Tibial nerve (tissue), 4 donors: ENCODE results near the gene LAMB1. TPM values are rescaled to one million over a fixed set of nuclear protein-coding genes. Genes with fewer than 3 reads are reported as not detected.

Experiments used
- DNase-seq, 2 donors: peaks; one replicate each; pipeline ENCODE4 v3.0.0-alpha.2; 2019; ENCODE audit warnings: low spot score in 2 of 2
- H3K27ac ChIP-seq, 4 donors: fragments of 200-600 bp; sonication (generic) in 3 of 4; one replicate each; pipeline ENCODE4 v1.5.1; 2017 to 2019; ENCODE audit warnings: mild to moderate bottlenecking in 1 of 4
- H3K27me3 ChIP-seq, 2 donors: fragments of 200-600 bp; sonication (generic) in 1 of 2; one replicate each; pipeline versions ENCODE4 v1.5.1 to v1.6.0; 2017 to 2019
- H3K36me3 ChIP-seq, 3 donors: fragments of 200-600 bp; sonication (generic); one replicate each; pipeline ENCODE4 v1.5.1; 2018 to 2019
- H3K4me1 ChIP-seq, 4 donors: fragments of 200-600 bp; sonication (generic) in 3 of 4; one replicate each; pipeline ENCODE4 v1.5.1; 2017 to 2019
- H3K4me3 ChIP-seq, 4 donors: fragments of 200-600 bp; sonication (generic) in 3 of 4; one replicate each; pipeline ENCODE4 v1.5.1; 2017 to 2019; ENCODE audit warnings: mild to moderate bottlenecking in 1 of 4, moderate library complexity in 1 of 4
- H3K9me3 ChIP-seq, 4 donors: fragments of 200-600 bp; sonication (generic) in 3 of 4; one replicate each; pipeline ENCODE4 v1.5.1; 2017 to 2019
- CTCF ChIP-seq, 5 experiments: fragments of 200-600 bp in 3 of 5; fragments of 450-650 bp in 2 of 5; sonication (generic) in 3 of 5; IDR thresholded peaks; one replicate each; pipeline ENCODE4 v1.5.1; 2016 to 2019; ENCODE audit warnings: antibody characterized with exemption in 5 of 5, mild to moderate bottlenecking in 3 of 5, moderate library complexity in 2 of 5
- EP300 ChIP-seq, 2 donors: sonication (generic); formaldehyde crosslinking; IDR thresholded peaks; one replicate each; pipeline ENCODE4 v1.6.1; 2017; ENCODE audit warnings: antibody characterized with exemption in 2 of 2, mild to moderate bottlenecking in 1 of 2
- POLR2A ChIP-seq, 2 donors: fragments of 450-650 bp; IDR thresholded peaks; one replicate each; pipeline ENCODE4 v1.6.1; 2017; ENCODE audit warnings: antibody characterized with exemption in 2 of 2, mild to moderate bottlenecking in 2 of 2, moderate library complexity in 2 of 2
- WGBS, 2 donors: methylation state at CpG; one replicate each; pipeline ENCODE4 v1.1.5; 2018; 5-methylcytosine and 5-hydroxymethylcytosine counted together
- total RNA-seq, 4 donors: library from RNA; depleted of rRNA; stranded (reverse); fragments of >200 nt; gene quantifications; one replicate each; pipeline ENCODE4 v1.1.0, GENCODE V29; 2016

Gene LAMB1
- total RNA-seq, result 100 to 1,000 TPM; 232 to 563 (median 357) TPM

- 0 to 1% methylated on average over 51 to 67 of the region's 75 CpGs for WGBS, 2 donors
- no peaks in the 10 kb centered on the region for H3K9me3 ChIP-seq
- TF ChIP-seq CTCF (IDR thresholded peaks at IDR 0.05), result no peak
- peak in 1 of 2 donors; percentile 89 for TF ChIP-seq EP300 (IDR thresholded peaks at IDR 0.05)
- peak; percentile 67 to 78 for TF ChIP-seq POLR2A (IDR thresholded peaks at IDR 0.05)
- peaks cover 0 to 3% (median 0%) of the 10 kb centered on the region in 3 donors for H3K36me3 ChIP-seq
- peak within 1 kb of the TSS; percentile 84 to 91 (median 88) for H3K27ac ChIP-seq
- no peaks in the 10 kb centered on the region for H3K27me3 ChIP-seq
- H3K4me3 ChIP-seq, result peak within 1 kb of the TSS; percentile 62 to 90 (median 82)
- peak; percentile 51 to 53 for DNase-seq
- peaks cover 0 to 51% (median 19%) of the 10 kb centered on the region in 4 donors for H3K4me1 ChIP-seq
These were observed at the start of gene LAMB1 for GRCh38 chr7:108002726-108003598. TSS of gene LAMB1 (minus strand) at chr7:108003161. CDS start at chr7:108002885, 276 bp downstream.

- TF ChIP-seq EP300 (IDR thresholded peaks at IDR 0.05) (no peak), CTCF (IDR thresholded peaks at IDR 0.05) (no peak), POLR2A (IDR thresholded peaks at IDR 0.05) (no peak)
- Histone ChIP-seq H3K4me1 (no peaks in the 10 kb centered on the region), H3K4me3 (no peak overlapping the region), H3K9me3 (no peaks in the 10 kb centered on the region), H3K27ac (no peak overlapping the region), H3K36me3 (no peaks in the 10 kb centered on the region), H3K27me3 (no peaks in the 10 kb centered on the region)
- DNase-seq, result no peak
- 32 to 46% methylated on average over 1 of the region's 1 CpG for WGBS, 2 donors
These were observed 48.5 kb upstream of the LAMB1 start for GRCh38 chr7:108051454-108051853.

GRCh38 chr7:108049962-108050361 is 47.0 kb upstream of the LAMB1 start:
- 91 to 92% methylated on average over 3 of the region's 3 CpGs for WGBS, 2 donors
- TF ChIP-seq EP300 (IDR thresholded peaks at IDR 0.05) (no peak), POLR2A (IDR thresholded peaks at IDR 0.05) (no peak), CTCF (IDR thresholded peaks at IDR 0.05) (no peak)

GRCh38 chr7:108048422-108048821 is 45.5 kb upstream of the LAMB1 start:
- Histone ChIP-seq H3K4me1 (no peaks in the 10 kb centered on the region), H3K9me3 (no peaks in the 10 kb centered on the region), H3K27ac (no peak overlapping the region), H3K4me3 (no peak overlapping the region), H3K36me3 (no peaks in the 10 kb centered on the region), H3K27me3 (no peaks in the 10 kb centered on the region)
- no peak for TF ChIP-seq POLR2A (IDR thresholded peaks at IDR 0.05)
- no peak for TF ChIP-seq CTCF (IDR thresholded peaks at IDR 0.05)
- TF ChIP-seq EP300 (IDR thresholded peaks at IDR 0.05), result no peak
- 97 to 98% methylated on average over 3 of the region's 3 CpGs for WGBS, 2 donors
- DNase-seq, result no peak

More at GRCh38 chr7:108049962-108050361, 47.0 kb upstream of the LAMB1 start:
- Histone ChIP-seq H3K4me1 (no peaks in the 10 kb centered on the region), H3K36me3 (no peaks in the 10 kb centered on the region), H3K9me3 (no peaks in the 10 kb centered on the region), H3K27ac (no peak overlapping the region), H3K4me3 (no peak overlapping the region), H3K27me3 (no peaks in the 10 kb centered on the region)
- DNase-seq, result no peak

- 79 to 80% methylated on average over 6 of the region's 6 CpGs for whole genome bisulfite sequencing, 2 donors
- Histone ChIP-seq H3K4me3 (no peak overlapping the region), H3K27me3 (no peaks in the 10 kb centered on the region), H3K4me1 (no peaks in the 10 kb centered on the region), H3K36me3 (no peaks in the 10 kb centered on the region), H3K27ac (no peak overlapping the region), H3K9me3 (no peaks in the 10 kb centered on the region)
- no peak for TF ChIP-seq CTCF (IDR thresholded peaks at IDR 0.05)
- no peak for DNase-seq
These were observed 44.1 kb upstream of the LAMB1 start for GRCh38 chr7:108046952-108047506.
